Fibroblast of skin of left biceps (primary cell): ENCODE measurements around the gene PRR35.

Source experiments
- DNase-seq, 2 experiments: peaks; one replicate each; pipeline ENCODE4 v3.0.0-alpha.2; 2013; ENCODE audit warnings: low read depth in 2 of 2

Gene PRR35

DNA sequence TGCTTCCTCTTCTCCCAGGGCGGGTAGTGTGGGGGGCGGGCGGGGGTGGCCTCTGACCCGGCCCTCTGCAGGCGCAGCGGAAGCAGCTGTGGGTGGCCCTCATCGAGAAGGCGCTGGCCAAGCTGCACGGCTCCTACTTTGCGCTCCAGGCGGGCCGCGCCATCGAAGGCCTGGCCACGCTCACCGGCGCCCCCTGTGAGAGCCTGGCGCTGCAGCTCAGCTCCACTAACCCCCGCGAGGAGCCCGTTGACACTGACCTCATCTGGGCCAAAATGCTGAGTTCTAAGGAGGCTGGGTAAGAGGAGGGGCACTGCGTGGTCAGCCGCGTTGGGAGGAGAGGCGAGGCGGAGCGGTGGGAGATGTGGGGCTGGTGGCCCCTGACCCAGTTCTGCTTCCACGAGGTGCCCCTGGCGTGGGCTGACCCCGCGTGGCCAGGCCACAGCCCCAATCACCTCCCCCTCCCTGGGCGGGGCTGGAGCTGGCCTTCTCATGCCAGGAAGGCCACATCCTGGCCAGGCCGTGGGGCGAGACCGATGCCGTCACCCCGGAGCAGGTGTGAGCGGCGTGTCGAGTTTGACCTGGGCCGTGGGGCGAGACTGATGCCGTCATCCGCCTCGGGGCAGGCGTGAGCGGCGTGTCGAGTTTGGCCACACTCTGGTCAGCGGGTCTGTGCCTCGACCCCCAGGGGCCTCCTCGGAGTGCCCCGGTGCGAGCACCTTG is 10.5 kb upstream of the PRR35 start:
- no peak for DNase-seq

DNA sequence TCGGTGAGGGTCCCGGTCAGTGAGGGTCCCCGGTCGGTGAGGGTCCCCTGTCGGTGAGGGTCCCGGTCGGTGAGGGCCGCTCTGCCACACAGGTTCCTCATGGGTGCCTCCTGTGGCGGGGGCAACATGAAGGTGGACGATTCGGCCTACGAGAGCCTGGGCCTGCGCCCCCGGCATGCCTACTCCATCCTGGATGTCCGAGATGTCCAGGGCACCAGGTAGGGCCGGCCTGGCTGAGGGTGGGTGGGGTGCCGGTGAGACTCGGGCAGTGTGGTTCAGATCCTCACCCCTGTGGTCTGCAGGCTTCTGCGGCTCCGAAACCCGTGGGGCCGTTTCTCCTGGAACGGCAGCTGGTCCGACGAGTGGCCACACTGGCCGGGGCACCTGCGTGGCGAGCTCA is 9.0 kb upstream of the PRR35 start:
- no peak for DNase-seq

DNA sequence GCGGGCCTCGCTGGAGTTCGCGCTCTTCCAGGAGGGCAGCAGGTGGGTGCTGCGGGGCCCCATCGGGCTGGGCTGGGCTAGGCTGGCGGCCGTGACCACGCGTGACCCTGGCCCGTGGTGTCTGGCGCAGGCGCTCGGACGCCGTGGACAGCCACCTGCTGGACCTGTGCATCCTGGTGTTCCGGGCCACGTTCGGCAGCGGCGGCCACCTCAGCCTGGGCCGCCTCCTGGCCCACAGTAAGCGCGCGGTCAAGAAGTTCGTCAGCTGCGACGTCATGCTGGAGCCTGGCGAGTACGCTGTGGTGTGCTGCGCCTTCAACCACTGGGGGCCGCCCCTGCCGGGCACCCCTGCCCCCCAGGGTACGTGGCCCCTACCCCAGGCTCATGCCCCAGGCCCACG is 8.0 kb upstream of the PRR35 start:
- no peak for DNase-seq

DNA sequence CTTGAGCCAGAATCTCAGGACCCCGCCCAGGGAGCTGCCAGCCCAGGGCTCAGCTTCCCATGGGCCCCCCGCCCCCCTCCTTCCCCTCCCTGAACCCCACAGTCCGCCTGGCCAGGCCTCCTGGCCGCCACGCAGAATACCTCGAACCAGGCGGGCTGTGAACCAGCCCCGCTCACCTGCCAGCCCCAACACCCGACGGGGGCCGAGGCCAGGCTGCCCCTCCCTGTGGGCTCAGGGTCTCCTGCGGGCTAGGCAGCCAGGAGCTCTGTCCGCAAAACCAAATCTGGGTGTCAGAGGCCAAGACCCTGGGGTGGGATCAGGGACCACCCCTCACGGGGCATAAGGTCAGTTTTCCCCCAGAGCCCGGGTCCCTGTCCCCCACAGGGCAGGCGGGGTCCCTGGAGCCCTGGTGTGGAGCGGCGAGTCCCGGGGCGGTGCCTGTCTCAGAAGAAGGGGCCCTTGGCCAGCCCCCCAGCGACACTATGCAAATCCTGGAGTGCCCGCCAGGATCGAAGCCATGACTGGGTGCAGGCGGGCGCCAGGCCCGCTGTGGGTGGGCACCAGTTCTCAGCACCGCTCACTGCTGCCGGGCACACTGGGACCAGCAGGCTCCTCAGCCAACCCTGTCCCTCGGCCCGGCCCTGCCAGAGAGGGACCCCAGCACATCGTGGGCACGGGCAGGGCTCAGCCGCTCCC is 6.4 kb upstream of the PRR35 start:
- no peak for DNase-seq

DNA sequence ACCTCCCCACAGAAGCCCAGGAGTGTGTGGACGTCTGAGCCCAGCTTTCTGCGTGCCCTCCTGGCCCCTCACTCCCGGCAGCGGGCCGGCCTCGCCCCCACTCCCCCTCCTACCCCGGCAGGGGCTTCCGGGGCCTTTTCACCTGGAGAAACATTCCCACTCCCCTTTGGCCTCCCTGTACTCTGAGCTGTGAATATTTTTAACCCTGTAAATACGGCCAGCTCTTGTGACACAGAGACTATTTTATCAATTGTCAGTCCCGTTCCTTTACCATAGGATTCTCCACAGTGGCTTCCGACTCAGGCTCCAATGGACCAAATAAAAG is 5.9 kb upstream of the PRR35 start:
- DNase-seq, result no peak

DNA sequence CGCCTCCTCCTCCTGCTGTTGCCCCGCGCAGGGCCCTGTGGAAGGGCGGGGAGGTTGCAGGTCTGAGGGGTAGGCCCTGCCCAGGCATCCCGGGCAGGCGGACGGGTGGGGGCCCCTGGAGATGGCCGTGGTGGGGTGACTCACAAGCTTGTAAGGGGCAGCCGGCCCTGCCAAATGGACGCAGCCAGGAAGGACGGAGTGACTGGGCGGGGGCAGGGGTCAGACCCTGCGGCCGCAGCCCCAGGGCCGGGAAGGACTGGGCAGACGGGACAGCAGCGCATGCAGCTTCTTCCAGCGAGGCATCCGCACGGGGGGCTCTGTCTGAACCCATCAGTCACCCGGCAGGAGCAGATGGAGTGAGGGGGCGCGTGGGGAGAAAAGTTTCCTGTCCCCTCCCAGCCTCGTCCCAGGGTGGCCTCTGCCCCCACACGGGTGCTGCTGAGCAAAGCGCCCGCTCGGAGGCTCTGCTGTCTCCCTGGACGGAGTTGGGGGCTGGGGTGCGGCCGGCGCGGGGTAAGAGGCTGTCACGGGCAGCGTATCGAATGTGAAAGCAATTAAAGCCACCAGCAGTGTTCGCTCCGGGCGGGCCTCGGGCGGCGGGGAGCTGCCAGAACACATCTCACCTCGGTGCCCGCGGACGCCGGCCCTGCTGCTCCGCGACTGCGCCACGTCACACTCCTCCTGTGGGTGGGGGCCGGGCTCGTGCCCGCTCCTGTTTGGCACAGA is 5.4 kb upstream of the PRR35 start:
- no peak for DNase-seq

DNA sequence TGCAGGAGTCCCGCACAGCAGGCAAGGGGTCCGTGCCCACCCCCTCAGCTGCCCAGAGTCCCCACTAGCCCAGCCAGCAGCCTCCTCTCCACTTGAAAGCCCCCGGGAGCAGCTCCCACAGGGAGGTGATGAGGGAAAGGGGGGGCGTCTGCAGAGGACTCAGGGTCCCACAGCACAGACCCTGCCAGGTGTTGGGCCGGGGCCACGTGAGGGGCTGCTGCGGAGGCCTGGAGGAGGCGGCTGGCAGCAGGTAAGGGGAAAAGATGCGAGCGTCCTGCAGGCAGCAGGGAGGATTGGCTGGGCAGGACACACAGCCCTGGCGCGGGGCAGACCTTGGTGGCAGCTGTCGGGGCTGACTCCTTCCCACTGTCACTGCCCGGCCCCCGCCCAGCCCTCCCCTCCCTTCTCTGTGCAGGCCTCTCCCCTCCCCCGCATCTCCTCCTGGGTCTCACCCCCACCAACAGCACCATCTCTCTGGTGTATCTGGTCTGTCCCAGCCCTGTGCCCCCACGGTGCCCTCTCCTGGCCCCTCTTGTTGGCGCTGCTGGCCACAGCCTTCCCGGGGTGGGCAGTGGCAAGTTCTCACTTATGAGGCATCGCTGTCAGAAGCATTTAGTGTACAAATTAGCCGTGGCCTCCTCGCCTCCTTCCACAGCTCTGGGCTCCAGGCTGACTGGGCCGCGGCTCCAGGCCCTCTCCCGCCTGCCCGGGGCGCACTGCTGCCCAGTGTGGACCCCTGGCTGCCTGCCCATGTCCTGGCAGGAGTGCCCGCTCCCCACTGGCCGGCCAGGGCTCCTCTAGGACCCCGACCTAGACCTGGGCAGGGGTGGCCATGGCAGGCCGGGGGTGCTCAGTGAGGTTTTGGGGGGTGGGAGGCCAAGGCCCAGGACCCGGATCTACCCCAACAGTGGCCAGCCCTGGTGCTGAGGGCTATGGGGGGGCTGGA is 4.4 kb upstream of the PRR35 start:
- DNase-seq, result no peak

DNA sequence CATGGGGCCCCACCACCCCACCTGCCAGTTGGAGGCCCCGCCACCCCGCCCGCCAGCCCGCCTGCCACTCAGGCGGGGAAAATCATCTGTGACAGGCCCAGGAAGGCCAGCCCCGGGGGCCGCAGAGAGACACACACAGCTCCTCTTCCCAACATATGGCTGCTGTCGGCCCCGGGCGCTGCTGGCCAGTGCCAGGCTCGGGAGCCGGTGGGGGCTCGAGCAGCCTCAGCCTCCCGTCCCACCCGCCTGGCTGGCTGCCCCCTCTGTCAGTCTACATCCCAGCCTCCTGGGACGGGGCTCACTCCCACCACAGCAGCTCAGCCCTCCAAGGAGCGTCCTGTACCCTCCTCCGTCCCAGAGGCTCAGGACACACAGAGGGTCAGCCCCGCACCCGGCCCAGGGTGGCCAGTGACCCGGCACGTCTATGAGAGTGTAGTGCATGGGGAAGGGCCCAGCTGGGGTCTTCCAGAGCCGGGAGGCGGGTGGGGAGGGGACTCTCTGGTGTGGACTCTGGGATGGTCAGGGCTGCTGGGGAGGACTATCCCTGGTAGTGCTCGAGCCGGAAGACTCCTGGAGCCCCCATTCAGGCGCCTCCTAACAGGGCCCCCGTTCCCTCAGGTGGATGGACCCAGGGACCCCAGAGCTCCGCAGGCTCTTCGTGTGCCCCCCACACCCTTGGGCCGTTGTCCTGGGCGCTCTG is 3.6 kb upstream of the PRR35 start:
- no peak for DNase-seq

DNA sequence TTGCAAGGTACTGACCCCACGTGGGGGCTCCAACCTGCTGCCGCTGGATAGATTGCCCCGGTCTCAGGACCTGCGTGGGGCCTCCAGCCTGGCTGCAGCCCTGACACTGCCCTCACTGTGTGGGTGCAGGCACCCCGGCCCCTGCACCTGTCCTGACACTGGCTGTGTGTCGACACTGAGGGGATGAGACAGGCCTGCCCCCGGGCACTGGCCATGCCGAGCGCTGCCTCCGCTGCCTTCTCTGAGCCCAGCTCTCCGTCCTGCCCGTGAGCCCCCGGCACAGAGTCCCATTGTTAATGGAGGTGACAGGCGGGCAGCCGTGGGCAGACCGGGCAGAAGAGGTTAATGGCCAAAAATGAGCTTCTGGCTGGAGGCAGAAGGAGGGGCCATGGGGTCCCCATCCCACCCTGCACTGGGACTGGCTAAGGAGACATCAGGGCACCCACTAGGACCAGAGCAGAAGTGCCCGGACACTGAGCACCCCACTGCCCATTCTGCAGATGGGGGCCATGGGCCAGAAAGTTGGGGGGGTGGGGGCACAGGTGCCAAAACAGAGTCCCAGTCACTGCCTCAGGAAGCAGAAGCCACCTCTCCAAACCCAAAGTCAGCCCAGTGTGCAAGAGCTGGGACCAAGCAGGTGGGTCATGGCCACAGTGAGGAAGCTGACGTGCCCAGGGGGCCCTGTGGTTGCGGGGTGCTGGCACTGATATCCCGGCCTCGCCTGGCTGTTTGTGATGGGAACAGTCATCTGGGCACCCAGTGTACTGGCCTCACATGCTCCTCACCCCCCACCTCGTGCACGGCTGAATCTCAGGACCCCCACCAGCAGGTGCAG is 2.5 kb upstream of the PRR35 start:
- DNase-seq, result no peak

DNA sequence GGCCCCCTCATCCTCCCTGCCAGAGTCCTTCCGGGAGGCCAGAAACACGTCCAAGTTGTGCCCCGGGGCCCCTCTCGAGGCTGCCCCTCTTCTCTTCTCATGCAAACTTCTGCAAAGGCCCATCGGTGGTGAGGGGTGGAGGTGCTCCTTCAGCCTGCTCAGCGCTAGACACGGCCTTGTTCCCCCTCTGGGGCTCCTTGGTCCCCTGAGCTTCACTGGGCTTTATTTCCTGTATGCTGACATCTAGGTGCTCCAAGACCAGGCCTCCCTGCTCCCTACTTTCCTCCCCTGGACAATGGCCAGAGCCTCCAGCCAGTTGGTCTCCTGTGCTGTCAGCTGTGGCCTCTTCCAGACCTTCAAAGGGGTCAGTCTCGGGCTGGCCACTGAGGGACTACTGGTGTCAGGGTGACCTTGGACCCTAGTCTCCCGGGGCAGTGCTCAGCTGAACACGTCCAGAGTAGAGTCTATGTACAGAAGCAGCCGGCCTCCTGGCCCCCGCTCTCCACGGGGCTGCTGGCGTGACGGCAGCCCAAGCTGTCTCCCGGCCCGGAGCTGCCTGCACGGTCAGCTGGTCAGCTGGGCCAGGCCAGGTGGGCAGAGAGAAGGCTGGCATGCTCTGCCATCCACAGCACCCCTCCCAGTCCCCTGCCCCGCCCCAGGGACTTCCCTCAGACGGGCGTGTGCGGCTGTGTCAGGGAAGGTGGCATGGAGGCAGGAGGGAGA is 1.7 kb upstream of the PRR35 start:
- no peak for DNase-seq

DNA sequence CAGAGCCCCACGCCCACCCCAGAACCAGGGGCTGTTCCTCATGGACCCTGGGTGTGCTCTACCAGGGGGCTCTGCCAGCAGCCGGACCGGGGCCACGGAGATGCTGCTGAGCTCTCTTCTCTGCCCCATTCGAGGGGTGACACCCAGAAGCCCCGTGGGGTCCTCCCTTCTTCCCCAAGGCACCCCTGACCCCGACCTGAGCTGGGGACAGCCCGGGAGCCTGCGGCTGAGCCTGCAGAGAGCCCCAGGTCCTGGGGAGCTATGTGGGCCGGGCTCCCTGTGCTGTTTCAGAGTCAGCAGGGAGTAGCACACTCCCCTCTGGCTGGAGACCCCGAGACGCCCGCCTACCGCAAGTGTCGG is 1.2 kb upstream of the PRR35 start:
- no peak for DNase-seq

DNA sequence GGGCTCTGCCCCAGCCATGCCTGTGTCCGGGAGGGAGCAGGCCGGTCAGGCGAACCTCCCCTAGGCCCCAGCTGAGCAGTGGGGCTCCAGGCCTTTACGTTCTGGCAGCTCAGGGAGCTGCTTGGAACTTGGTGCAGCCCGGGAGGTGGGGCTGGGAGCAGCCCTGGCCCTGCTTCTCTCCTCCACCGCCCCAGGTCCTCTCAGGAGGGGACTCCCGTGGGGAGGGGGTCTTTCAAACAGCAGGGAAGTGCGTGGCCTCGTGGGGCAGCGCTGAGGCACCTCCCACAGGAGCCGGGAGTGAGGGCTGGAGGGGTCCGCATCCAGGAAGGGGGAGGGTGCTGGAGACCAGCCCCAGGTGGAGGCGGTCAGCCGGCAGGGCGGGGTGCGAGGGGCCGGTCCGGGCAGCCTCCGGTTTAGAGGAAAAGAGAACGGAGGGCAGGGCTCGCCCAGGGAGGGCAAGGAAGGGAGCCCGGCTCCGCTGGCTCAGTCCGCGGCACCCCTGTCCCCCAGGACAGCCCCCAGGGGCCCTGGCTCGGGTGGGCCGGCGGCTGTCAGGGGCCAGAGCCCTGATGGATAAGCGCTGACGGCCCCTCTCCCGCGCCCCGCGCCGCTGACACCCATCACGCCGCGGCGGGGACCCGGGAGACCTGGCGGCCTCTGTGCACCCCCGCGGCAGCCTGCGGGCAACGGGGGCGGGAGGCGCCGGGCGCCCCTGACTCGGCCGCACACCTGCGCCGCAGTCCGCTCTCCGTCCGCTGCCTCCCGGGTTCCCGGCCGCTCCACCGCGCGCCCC is 587 bp upstream of the PRR35 start:
- no peak for DNase-seq

DNA sequence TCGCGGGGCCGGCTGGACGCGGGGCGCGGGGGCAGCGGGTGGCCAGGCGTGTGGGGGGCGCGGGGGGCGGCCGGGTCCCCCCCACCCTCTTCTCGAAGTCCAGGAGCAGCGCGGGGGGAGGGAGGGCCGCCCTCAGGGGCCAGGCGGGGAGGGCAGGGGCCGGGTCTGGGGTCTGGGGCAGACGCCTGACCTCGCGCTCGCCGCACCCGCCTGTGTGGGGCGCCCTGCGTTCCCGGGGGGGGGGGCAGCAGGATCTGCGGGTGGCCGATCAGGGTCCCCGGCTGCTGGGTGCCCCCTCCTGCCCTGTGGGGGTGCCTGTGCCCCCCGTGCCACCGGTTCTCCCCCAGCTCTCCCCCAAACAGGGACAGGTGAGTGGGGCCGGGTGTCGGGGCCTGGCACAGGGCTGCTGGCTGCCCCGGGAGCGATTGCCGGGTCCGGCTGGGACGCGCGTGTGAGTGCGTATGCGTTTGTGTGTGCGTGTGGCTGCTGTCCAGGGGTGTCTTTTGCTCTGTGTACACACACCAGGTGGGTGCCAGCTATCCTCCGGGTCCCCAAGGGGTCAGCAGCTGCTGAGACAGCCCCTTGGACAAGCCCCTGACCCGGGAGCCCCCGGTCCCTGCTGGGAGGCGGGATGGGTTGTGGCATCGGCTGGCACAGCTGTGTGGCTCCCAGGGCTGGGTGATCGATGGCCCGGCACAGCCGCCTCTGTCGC is 663 bp downstream of the PRR35 start:
- no peak for DNase-seq

DNA sequence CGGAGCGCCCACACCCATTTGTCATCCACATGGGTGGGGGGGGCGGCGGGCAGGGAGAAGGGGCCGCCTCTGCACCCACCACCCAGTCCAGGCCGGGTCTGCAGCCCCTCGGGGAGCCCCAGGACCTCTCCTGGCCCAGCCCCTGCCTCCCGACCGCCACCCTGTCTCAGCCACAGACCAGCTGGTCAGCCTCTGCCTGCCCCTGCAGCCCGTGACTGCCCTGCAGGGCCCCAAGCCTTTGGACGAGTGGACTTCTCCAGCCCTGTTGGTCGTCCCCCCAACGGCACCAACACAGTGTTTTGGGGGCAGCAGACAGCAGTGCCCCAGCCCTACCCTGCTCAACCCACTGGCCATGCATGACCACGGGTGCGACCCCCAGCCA is 1.2 kb downstream of the PRR35 start:
- no peak for DNase-seq

DNA sequence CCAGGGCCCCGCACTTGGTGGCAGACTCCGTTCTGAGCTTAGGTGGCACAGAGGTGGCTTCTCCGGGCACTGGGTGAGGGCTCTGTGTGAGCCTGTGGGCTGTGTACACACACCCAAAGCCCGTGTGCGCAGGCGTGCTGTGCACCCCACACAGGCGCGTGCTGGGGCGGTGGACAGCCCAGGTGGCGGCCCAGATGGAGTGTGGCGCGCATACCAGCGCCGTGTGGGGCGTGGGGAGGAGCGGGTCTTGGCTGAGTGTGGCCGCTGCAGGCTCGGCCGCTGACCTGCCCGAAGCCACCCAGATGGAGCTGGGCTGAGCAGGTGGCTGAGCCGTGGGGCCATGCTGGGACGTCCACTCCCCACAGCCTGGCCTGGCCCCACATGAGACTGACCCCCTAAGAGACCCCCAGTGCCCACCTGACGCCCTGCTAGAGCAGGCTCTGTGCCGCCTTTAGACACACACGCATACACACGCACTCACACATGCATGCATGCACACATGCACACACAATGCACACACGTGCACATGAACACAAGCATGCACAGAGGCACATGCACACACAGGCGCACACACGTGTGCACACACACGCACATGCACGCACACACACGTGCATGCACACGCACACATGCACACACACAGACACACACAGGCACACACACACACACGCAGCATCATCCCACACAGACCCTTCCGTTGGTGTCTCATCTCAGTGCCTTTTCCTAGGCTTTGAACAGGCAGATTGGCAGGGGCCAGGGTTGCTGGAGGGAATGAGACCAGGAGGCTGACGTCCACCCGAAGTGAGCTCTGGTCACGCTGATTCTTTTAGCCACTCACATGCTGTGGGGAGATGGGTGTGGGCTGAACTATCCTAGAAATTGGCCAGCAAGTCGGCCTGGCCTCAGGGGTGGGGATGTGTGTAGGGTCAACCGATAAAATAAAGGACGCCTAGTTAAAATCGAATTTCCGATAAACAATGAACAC is 2.1 kb downstream of the PRR35 start:
- no peak for DNase-seq

DNA sequence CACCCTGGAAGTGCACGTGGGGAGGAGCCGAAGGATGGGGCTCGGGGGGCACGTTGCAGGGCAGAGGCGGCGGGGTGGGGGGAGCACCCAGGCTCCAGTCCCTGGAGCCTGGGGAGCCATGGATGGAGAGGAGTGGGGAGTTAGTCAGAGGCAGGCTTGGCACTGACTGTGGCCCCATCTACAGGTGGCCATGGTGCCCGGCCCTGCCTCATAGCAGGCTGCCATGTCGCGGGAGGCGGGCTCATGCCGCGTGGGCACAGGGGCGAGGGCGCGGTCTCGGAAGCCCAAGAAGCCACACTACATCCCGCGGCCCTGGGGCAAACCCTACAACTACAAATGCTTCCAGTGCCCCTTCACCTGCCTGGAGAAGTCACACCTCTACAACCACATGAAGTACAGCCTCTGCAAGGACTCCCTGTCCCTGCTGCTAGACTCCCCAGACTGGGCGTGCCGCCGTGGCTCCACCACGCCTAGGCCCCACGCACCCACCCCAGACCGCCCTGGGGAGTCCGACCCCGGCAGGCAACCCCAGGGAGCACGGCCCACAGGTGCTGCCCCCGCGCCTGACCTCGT is 3.0 kb downstream of the PRR35 start:
- no peak for DNase-seq
